Stimulated activated CD4-positive, alpha-beta T cell treated with anti-CD3 and anti-CD28 coated beads, Interleukin-15, amount 100 ng/mL, for 24 hours (primary cell): ENCODE results near the gene SMARCD3.

Experiments
- DNase-seq: peaks from one replicate; pipeline ENCODE4 v3.0.0-alpha.2; 2020

SMARCD3 gene

DNA sequence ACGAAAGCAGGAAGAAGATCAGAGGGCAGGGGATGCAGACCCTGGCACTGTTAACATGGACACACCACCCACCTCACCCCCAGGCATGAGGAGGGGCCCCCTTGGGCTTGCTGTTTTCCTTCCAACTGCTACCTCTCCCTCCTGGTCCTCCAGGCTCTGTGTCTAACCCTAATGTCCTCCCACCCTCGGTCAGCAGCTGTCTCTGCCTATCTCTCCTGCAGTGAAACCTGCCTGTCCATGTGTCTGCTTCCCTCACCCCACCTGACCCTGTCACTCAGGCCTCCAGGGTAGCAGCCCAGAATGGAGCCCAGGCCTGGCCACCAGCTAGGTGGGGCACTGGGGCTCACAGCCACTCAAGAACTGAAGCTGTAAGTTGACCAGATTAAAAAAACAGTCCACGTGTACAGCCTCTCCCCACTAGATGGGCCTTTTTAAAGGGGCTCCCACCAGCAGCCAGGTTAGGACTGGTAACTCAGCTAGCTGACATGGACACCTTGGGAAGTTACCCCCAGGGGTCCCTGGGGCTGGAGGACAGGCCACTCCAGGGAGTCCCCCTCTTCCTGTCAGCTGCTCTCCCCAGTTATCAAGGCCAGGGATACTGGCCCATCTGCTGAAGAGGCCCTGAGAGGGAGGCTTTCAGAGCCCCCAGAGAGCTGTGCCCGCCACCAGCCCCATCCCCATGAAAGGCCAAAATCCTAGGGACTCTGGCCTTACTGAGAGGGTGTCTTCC is 1.5 kb downstream of the SMARCD3 start:
- no peak for DNase-seq

DNA sequence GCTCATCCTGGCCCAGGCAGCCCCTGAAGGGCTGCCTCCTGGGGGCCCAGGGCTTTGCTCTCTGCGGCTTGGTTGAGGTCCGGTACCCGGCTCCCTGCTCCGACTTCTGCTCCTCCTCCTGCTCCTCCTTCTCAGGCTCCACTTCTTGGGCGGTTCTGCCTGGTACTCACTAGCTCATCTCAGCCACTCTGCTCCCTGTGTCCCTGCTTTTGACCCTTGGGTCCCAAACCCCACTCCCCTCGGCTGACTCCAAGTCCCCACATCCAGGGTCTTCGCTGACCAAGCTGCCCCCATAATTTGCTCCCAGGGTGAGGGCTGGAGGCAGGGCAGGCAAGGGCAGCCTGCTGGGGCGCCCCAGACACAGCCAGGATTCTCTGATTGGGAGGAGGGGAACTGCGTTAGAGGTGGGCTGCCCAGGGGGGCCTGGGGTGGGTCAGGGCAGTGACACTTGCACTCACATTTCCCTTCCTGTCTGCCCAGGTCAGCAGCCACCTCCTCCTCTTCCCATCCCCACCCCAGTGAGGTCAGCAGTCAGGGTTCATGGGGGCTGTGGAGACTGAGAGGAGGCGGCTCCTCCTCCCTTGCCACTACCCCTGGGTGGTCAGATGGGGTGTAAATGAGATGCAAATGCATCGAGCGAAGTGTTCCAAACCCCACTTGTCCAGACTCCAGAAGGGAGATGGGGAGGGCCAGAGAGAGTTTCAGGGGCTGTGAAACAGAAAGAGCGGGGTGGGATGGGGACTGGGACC is 2.2 kb downstream of the SMARCD3 start:
- DNase-seq = no peak

DNA sequence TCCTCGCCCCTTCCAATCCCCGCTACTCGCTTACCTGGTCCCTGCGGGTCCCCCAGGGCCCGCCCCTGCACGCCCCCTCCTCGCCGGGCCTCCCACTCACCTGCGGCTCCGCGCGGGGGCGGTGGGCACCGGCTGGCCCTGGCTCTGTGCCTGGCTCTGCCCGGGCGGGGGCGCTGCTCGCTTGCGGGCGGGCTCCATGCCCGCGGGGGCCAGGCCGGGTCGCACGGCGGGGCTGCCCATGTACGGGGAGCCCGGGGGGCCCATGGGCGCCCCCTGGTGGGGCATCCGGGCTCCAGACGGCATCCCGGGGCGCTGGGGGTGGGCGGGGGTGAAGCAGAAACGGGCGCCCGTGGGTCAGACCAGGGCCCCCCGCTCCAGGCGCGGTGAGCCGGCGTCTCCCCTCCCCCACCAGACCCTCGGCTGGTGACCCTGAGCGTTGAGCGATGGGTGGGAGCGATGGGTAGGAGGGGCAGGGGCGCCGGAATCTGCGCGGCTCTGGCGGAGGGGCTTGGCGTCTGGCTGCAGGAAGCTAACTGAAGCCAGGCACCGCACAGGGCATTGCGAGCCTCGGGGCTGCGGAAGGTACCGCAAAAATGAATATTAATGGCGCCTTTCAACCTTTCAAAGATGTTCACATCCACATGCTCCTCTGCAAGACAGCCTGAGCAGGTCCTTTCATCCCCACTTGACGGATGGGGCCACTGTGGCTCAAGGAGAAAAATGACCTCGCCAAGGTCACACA is 3.0 kb downstream of the SMARCD3 start:
- DNase-seq = peak; percentile 73

DNA sequence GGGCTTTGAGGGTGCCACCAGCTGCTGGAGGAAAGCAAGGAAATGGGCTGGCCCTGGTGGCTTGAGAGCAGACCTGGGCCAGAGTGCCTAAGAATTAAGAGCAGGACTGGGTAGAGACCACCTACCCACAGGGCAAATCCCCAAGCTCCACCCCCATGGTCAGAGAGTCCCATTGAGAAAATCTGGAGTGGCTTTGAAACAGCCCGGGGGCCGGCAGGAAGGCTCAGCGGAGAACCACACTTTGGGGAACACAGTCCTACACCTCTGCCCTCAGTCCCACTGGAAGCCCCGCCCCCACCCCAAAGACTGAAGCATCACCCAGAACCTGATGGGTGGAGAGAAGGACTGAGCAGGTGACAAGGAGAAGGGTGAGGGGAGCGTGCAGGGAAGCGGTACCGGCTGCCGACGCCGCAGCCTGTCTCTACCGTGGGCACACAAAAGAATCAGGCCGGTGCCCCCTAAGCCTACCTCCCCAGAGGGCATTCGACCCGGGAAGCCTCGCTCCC is 3.6 kb downstream of the SMARCD3 start:
- no peak for DNase-seq

DNA sequence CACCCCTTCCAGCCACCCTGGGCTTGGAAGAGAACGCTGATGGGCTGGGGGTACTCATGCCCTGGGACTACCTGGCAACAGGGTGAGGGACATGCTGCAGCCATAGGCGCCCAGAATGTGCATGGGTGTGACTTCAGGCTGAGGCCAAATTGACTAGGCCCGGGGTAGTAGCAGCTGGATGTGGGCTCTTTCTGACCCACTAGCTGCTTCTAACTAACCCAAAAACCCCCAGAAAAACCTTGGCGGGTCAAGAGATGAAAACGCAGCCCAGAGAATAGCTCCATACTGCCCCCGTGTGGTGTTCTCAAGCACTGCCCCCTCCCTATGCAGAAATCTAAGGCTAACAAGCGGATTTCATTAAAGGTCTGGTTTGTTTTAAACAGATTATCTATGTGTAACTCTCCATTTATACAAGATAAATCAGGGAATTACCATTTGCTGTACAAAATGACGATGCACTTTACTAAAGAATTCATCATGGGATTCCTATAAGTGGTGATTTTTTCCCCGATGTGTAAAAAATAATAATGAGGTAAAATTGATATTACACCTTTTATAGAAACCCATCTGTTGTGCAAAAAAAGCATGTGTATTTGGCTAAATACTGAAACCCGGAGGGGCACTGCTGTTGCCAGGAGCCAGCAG is 4.2 kb downstream of the SMARCD3 start:
- DNase-seq = peak; percentile 70

DNA sequence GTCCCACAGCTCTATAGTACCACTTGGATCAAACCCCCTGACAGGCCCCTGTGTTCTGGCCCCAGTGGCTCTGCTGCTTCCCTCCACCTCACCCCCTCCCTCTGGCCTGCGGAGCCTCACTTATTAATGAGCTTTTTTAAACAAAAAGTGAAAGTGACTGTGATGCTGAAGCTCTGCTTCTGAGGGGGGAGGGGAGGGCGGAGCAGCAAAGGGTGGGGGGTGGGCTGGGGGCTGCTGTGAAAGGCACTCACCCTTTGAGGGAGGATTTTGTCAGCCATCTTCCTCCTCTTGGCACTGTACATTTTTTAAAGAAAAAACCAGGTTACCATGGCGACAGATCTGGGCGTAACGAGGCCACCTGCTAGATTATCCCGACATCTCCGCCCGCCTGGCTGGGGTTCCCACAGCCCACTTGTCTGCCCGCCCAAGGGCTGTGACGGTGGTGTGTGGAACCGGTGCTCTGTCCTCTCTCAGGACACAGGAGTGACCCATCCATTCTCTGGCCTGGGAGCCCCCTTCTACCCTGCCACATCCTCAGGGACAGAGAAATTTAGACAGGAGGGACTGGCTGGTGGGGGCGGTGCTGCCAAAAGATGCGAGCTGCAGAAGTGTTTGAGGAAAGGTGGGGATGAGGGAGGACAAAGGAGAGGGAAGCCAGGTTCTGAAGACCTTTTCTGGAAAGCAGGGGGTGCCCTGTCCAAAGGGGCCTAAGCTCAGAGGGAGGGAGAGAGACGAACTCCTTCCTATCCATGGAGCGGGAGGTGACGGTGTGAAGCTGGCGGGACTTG is 4.9 kb downstream of the SMARCD3 start:
- DNase-seq = peak; percentile 45

DNA sequence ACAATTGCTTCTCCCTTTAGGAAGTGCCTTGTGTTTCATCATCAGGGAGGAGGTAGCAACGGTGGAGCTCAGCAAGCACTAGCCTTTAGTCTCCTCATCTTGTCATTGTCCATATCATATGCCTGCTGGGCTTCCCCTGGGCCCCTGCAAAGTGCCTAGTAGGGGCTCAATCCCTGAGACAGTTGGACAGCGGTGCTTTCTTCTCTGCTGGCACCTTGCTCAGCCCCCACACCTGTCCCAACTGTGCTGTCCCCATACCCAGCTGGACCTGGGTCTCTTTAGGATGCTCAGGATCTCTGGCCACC is 5.5 kb downstream of the SMARCD3 start:
- DNase-seq = no peak

DNA sequence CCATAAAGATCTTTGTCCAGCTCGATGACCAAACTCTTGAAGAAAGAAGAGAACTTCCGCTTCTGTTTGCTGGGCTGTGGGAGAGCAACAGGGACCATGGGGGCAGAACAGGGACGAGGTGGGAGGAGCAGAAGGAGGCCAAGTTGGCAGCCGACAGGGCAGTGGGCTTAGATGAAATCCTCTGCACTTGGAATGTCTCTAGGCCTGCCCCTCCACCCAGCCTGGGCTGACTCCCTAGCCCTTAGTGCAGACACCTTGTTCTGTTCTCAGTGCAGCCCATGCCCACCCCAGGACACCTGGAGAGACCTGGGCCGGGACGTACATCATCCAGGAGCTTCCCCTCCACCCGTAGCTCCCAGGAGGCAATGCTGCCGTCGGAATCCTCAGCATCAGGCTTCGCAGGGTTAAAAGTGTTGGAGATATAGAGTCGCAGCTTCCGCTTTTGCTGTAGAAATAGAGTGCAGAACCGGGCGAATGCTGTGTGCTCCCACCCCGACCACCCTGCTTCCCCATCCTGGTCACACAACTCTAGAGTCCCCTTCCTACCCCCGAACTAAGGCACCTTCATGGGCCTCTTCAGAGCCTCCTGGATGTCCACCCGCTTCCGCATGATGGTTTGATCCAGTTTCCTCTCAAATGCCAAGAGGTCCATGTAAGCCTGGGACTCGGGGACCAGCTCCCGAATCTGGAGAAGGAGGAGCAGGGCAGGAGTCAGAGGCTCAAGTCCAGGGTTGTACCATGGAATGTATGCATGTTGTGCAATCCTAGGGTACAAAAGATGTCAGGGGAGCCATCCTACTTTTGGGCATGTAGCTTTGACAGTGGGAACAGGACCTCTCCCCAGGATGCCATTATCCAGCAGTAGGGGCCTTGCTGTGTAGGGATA is 6.1 kb downstream of the SMARCD3 start:
- DNase-seq = no peak

DNA sequence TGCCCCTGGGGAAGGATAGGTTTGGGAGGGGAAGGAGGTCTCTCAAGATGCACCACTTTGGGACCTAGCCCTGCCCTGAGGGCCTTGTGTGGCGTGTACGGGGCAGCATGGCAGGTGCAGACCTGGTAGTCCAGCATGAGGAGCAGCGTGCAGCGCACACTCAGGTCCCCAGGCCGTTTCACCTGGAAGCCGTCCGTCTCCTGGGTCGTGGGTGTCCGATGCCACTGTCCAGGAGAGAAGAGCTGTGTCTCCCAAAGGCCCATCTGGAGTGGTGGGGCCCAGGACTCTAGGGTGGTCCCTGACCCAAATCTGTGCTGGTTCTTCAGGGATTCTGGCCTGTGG is 6.8 kb downstream of the SMARCD3 start:
- no peak for DNase-seq

DNA sequence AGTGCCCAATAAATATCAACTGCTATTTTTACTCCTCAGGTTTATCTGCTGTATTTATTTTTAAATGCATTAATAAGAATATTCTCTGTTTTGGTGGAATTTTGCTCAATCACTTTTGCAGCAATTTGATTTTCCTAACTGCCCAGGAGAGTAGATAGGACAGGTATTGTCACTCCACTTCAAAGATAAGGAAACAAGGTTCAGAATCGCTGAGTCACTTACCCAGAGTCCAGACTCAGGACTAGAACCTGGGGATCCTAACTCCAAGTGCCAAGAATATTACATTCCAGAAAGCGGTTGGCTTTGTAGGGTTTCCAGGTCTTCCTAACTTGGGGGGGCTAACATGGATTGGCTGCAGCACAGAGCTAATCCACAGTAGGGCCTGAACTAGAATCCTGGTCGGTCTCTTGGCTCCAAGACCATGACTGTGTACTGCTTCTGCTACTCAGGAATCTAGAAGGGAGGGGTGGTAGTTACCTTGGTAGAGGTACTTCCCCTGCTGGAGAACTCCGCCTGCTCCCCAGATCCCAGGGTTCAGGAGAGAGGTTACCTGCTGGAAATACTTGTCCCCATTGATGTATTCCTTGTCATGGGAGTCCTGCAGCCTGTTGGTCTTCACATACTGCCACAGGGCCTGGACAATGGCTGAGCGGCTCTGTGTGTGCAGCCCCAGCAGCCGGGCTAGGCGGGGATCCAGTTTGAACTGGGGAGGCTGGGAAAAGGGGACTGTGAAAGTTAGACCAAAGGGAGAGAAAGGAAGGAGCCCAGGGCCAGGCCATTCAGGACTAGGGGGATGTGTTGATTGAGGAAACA is 7.3 kb downstream of the SMARCD3 start:
- no peak for DNase-seq

DNA sequence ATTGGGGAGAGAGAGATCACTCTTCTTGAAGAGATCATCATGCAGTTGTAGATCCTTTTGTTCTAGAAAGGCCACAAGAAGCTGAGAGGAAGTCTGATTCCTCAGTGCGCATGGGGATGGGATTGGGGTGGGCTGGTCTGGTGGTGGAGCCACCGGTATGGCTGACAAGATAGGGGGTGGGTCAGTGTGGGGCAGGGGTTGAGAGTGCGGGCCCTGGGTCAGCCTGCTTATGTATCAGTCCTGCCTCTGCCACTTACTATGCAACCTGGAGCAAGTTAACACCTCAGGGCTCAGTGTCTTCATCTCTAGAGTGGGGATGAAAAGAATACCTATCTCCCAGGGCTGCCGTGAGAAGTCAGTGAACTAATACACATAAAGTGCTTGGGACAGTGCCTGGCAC is 8.0 kb downstream of the SMARCD3 start:
- DNase-seq = no peak

DNA sequence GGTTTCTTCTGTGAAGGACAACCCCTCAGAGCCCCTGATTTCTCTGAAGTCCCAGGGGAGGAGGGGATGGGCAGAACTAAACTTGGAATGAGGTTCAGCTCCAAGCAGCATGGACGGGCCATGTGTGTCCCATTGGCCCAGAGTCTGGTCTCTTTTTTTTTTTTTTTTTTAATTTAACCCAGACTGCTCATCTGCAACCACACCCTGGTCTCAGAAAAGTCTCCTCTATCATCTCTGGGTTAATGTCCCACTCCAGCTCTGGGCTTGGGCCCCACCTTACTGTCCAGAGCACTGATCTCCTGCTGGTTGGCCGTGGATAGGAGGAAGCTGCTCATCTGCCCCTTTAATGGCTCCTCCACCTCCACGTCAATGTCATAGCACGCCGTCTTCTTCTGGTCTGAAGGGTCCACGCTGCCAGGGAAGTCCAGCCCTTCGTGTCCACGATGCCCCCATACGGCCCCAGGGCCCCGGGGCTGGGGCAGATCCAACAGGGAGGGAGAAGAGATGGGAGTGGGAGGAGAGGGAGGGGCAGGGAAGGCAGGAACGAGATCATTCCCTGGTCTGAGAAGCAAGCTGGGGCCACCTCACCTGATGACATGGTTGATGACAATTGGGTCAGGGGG is 8.5 kb downstream of the SMARCD3 start:
- no peak for DNase-seq

DNA sequence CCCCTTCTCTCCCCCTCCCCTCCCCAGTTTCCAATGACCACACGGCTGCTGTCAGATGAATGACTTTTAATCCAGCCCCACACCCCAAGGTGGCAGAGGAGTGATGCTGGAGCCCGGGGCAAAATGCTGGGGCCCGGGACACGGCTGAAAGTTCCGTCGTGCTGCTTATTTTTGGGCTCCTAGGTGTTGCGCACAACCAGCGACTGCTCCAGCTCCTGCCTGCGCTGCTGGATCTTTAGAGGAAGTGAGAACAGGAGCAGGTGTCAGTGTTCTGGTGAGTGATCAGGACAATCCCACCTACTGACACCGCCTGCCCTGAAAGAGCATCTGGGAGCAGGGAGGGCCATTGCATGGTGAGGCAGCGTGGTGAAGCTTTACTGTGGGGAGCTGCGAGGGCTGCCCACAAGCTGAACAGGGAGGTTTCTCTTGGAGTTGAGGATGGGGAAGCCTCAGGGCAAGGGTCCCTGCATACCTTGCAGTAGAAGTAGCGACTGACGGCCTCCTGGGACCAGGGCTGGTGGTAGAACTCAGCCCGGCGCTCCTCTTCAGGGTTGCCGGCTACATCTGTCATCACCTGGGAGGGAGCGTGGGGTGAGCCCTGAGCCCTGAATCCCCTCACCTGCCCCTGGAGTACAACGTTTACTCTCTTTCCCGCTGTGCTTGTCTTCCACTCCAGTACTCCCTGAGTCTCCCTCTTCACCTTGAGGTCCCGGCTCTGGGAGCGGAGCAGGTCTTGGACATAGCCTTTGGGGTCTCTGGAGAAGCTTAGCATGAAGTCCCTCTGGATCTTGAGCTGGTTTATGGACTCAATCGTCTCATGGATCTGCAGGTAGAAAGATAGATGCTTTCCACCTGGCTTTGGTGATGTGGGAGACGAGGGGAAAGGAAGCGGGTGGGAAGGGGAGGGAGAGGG is 9.3 kb downstream of the SMARCD3 start:
- no peak for DNase-seq

DNA sequence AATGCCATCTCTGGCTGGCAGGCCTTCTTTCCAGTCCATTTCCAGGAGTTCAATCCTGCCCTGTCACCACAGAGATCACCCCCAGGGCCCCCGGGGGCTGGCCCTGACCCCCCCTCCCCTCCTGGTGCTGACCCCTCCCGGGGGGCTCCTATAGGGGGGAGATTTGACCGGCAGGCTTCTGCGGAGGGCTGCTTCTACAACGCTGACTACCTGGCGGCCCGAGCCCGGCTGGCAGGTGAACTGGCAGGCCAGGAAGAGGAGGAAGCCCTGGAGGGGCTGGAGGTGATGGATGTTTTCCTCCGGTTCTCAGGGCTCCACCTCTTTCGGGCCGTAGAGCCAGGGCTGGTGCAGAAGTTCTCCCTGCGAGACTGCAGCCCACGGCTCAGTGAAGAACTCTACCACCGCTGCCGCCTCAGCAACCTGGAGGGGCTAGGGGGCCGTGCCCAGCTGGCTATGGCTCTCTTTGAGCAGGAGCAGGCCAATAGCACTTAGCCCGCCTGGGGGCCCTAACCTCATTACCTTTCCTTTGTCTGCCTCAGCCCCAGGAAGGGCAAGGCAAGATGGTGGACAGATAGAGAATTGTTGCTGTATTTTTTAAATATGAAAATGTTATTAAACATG is 10.2 kb downstream of the SMARCD3 start:
- DNase-seq = no peak

DNA sequence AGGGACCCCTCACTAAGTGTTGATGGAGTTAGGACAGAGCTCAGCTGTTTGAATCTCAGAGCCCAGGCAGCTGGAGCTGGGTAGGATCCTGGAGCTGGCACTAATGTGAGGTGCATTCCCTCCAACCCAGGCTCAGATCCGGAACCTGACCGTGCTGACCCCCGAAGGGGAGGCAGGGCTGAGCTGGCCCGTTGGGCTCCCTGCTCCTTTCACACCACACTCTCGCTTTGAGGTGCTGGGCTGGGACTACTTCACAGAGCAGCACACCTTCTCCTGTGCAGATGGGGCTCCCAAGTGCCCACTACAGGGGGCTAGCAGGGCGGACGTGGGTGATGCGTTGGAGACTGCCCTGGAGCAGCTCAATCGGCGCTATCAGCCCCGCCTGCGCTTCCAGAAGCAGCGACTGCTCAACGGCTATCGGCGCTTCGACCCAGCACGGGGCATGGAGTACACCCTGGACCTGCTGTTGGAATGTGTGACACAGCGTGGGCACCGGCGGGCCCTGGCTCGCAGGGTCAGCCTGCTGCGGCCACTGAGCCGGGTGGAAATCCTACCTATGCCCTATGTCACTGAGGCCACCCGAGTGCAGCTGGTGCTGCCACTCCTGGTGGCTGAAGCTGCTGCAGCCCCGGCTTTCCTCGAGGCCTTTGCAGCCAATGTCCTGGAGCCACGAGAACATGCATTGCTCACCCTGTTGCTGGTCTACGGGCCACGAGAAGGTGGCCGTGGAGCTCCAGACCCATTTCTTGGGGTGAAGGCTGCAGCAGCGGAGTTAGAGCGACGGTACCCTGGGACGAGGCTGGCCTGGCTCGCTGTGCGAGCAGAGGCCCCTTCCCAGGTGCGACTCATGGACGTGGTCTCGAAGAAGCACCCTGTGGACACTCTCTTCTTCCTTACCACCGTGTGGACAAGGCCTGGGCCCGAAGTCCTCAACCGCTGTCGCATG is 11.0 kb downstream of the SMARCD3 start:
- DNase-seq = no peak

DNA sequence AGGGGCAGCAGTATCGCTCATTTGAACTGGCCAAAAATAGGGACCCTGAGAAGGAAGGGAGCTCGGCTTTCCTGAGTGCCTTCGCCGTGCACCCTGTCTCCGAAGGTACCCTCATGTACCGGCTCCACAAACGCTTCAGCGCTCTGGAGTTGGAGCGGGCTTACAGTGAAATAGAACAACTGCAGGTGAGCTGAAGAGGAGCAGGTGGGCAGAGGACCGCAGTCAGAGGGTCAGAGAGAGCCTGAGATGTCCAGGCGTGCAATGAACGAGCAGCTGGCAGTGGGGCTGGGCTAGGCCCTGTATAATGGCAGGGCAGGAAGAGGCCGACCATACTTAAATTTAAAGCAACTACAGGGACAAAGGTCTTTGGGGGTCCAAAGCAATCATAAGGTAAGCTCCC is 12.1 kb downstream of the SMARCD3 start:
- no peak for DNase-seq

DNA sequence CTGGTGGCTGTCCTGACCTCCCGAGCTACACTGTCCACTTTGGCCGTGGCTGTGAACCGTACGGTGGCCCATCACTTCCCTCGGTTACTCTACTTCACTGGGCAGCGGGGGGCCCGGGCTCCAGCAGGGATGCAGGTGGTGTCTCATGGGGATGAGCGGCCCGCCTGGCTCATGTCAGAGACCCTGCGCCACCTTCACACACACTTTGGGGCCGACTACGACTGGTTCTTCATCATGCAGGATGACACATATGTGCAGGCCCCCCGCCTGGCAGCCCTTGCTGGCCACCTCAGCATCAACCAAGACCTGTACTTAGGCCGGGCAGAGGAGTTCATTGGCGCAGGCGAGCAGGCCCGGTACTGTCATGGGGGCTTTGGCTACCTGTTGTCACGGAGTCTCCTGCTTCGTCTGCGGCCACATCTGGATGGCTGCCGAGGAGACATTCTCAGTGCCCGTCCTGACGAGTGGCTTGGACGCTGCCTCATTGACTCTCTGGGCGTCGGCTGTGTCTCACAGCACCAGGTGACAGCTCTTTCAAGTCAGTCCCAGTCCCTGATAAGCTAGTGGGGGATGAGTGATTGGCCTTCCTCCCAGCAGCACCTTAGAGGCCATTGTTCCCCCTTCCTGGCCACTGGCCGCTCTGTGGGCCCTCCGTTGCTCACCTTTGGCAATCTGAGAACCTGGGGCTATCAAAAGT is 13.3 kb downstream of the SMARCD3 start:
- DNase-seq = no peak
